Left lung (tissue), 10 donors: Measurements from ENCODE around the gene ATP5F1A. TPM values are rescaled to one million over a fixed set of nuclear protein-coding genes. Genes with fewer than 3 reads are reported as not detected.

Source experiments
- ATAC-seq: fragments of 200-7000 bp; cut with Tn5 transposase; one replicate; pipeline ENCODE4 v1.9.1; 2020; ENCODE audit warnings: moderate library complexity
- DNase-seq, 4 donors: peaks; one replicate each; pipeline ENCODE4 v3.0.0-alpha.2; 2013 to 2020
- H3K27ac ChIP-seq, 2 donors: fragments of 200-600 bp; sonication (generic) in 1 of 2; one replicate each; pipeline versions ENCODE4 v1.5.0 to v1.8.0; 2020 to 2021
- H3K27me3 ChIP-seq, 2 donors: fragments of 200-600 bp; sonication (generic) in 1 of 2; one replicate each; pipeline versions ENCODE4 v1.5.0 to v1.8.0; 2020 to 2021
- H3K36me3 ChIP-seq, 2 donors: fragments of 200-600 bp; sonication (generic) in 1 of 2; one replicate each; pipeline versions ENCODE4 v1.5.0 to v1.8.0; 2020 to 2021
- H3K4me1 ChIP-seq, 2 donors: fragments of 200-600 bp; one replicate each; pipeline ENCODE4 v1.8.0; 2021
- H3K4me3 ChIP-seq, 2 donors: fragments of 200-600 bp; sonication (generic) in 1 of 2; one replicate each; pipeline versions ENCODE4 v1.5.0 to v1.8.0; 2020 to 2021; ENCODE audit warnings: mild to moderate bottlenecking in 1 of 2
- H3K9me3 ChIP-seq, 2 donors: fragments of 200-600 bp; sonication (generic) in 1 of 2; one replicate each; pipeline versions ENCODE4 v1.5.0 to v1.8.0; 2020 to 2021
- intact Hi-C, 2 donors: fragments of 100-400 bp; cut with DNase I; formaldehyde crosslinking; loops; one replicate each; pipeline versions ENCODE4 v1.11.2 to v1.14.2; 2022
- polyA plus RNA-seq, 6 donors: library from polyadenylated mRNA; unstranded; fragments of 120-200 nt; gene quantifications; one replicate each; pipeline ENCODE4 v1.2.1, GENCODE V29; 2013; ENCODE audit not compliant: insufficient read length in 6 of 6
- total RNA-seq, 2 donors: library from RNA; stranded (reverse); fragmentation: NEBNext Ultra II Directional; extraction: Animal tissue kit (Norgen Biotek cat#: 25700); gene quantifications; one replicate each; pipeline ENCODE4 v1.2.1, GENCODE V29; 2021
- TF ChIP-seq, protein P1 (sequence below), 2 donors: fragments of 200-600 bp; sonication (generic) in 1 of 2; IDR thresholded peaks; one replicate each; pipeline versions ENCODE4 v1.5.0 to v1.8.0; 2021; ENCODE audit warnings: antibody characterized with exemption in 2 of 2
- donor health status: DM: no; HTN: yes; CAD: no.
- donor health status: DM: no; HTN: no; CAD: no.

Gene ATP5F1A
- total and polyA plus RNA-seq, 8 donors = 310 to 524 (median 465) TPM

DNA sequence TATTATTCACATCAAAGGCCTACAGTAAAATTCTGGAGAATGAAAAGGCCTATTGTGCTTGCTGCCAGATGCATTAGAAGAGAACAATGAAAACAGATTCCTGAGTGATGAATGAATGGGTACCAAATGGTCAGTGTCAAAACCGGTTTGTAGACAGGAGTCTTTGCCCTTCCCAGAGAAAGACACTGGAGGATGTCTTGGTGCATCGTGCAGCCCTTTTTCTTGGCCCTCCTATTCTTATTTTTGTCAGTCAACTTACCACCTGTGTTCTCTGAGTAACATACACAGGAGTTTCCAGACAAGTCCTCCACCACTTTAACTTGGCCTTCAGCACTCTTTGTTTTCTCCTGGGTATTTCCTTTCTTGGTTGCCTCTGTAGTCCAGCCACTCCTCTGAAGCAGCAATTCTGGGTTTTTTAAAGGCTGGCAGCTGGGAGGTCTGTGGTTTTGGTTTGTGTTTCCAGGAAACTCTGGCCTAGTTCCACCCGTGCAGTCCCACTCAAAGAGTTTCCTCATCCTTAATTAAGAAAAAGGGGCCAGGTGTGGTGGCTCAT lies 55.4 kb downstream of the ATP5F1A start:
- Histone ChIP-seq H3K27me3 (no peaks in the 10 kb centered on the region), H3K4me1 (peaks cover 0 to 44% of the 10 kb centered on the region in 2 donors), H3K27ac (peak overlapping the region in 1 of 2 donors; percentile 68), H3K4me3 (no peak overlapping the region), H3K36me3 (peaks cover 0 to 10% of the 10 kb centered on the region in 2 donors), H3K9me3 (no peaks in the 10 kb centered on the region)
- ATAC-seq = peak; percentile 63
- intact Hi-C loops = no loop called here
- TF ChIP-seq, protein P1, sequence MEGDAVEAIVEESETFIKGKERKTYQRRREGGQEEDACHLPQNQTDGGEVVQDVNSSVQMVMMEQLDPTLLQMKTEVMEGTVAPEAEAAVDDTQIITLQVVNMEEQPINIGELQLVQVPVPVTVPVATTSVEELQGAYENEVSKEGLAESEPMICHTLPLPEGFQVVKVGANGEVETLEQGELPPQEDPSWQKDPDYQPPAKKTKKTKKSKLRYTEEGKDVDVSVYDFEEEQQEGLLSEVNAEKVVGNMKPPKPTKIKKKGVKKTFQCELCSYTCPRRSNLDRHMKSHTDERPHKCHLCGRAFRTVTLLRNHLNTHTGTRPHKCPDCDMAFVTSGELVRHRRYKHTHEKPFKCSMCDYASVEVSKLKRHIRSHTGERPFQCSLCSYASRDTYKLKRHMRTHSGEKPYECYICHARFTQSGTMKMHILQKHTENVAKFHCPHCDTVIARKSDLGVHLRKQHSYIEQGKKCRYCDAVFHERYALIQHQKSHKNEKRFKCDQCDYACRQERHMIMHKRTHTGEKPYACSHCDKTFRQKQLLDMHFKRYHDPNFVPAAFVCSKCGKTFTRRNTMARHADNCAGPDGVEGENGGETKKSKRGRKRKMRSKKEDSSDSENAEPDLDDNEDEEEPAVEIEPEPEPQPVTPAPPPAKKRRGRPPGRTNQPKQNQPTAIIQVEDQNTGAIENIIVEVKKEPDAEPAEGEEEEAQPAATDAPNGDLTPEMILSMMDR (IDR thresholded peaks at IDR 0.05) = no peak
- no peak for DNase-seq

DNA sequence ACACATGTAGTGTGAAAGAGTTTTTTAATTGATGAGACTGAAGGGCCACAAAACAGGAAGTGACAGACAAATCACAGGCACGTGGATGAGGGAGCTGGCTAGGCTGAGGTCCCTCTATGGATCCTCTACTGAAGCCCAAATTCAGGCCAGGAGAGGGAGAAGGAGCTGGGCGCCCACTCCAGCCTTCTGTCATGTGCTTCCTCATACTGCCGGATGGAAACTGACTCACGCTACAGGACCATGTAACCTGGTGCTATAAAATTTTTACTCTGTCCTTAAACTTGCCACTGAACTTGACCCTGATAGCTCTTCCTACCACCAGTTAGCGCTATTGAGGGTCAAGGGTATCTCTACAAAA lies 57.4 kb downstream of the ATP5F1A start:
- TF ChIP-seq, protein P1 (IDR thresholded peaks at IDR 0.05) = no peak
- Histone ChIP-seq H3K4me1 (peaks cover 0 to 40% of the 10 kb centered on the region in 2 donors), H3K27ac (no peak overlapping the region), H3K36me3 (peaks cover 0 to 12% of the 10 kb centered on the region in 2 donors), H3K4me3 (no peak overlapping the region), H3K27me3 (no peaks in the 10 kb centered on the region), H3K9me3 (no peaks in the 10 kb centered on the region)
- no peak for ATAC-seq
- DNase-seq = no peak
- intact Hi-C loops = no loop called here

DNA sequence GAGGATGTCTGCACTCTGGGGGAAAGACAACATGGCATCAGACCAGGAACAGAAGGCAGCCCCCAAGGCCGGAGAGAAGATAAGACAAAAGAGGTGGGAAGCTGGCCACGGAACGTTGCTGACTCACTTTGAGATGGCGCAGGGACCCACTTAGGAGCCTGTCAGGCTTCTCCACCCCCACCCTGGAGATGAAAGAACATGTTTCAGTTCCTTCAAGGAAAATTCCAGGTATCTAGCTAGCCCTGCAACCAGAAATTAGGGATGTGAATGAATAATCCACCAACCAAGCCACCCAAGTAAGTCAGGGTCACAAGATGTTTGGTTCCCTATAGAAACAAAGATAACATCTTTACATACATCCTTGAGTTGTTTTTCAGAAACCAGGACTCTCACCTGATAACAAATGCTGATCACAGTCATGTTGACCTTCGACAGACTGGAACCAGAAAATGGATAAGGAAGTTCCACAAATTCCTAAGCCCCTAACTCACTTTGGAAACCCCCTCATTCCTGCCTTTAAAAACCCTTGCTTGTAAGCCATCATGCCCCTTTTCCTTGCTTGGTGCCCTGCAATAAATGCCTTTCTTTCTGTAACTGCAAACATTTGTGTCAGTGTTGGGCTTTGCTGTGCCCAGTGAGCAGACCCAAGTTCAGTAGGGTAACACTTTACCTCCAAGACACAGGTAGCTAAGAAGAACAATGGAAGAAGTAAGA lies 57.9 kb downstream of the ATP5F1A start:
- Histone ChIP-seq H3K9me3 (no peaks in the 10 kb centered on the region), H3K36me3 (peaks cover 0 to 12% of the 10 kb centered on the region in 2 donors), H3K27me3 (no peaks in the 10 kb centered on the region), H3K27ac (no peak overlapping the region), H3K4me3 (no peak overlapping the region), H3K4me1 (peaks cover 0 to 40% of the 10 kb centered on the region in 2 donors)
- ATAC-seq (no peak), DNase-seq (no peak)
- TF ChIP-seq, protein P1 (IDR thresholded peaks at IDR 0.05) = no peak
- intact Hi-C loops = no loop called here

DNA sequence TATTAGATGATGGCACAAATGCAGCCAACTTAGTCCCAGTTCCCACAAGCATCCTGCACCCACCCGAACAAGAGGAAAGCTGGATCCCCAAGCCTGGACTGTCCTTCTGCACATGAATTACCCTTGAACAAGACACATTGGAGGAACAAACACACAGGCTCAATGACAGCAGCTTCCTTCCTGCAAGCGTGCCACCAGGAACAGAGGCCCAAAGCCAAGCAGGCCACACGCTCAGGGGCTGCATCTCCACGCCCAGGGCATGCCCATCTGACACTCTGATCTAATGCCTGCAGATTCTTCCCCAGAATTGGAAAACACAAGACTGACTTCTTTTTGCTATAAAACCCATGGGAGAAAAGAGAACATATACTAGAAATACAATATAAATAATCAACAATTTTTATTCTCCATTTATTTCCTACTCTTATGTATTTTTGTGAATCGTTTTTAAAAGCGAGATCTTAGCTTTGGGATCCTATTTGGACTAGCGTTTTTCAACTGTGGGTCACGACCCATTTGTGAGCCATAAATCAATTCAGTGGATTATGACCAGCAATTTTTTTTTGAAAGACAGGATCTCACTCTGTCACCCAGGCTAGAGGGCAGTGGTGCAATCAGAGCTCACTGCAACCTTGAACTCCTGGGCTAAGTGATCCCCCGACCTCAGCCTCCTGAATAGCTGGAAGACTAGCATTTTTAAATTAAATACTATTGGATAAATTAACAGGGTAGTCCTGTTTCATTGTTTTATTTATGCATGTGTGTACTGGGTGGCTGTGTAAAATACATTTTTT lies 60.4 kb downstream of the ATP5F1A start:
- Histone ChIP-seq H3K4me1 (peaks cover 0 to 35% of the 10 kb centered on the region in 2 donors), H3K36me3 (peaks cover 0 to 12% of the 10 kb centered on the region in 2 donors), H3K4me3 (no peak overlapping the region), H3K27ac (no peak overlapping the region), H3K27me3 (no peaks in the 10 kb centered on the region), H3K9me3 (no peaks in the 10 kb centered on the region)
- ATAC-seq (no peak), DNase-seq (no peak)
- intact Hi-C loops = no loop called here
- TF ChIP-seq, protein P1 (IDR thresholded peaks at IDR 0.05) = no peak
